Coronary artery (tissue), 2 donors: Measurements from ENCODE around the gene COA1.

Source experiments
- DNase-seq: peaks from one replicate; pipeline ENCODE4 v3.0.0-alpha.2; 2017; ENCODE audit warnings: low spot score
- H3K27ac ChIP-seq, 2 donors: fragments of 200-600 bp; sonication (generic); one replicate each; pipeline ENCODE4 v1.5.1; 2016 to 2019
- H3K4me3 ChIP-seq: fragments of 200-600 bp; sonication (generic); 2 replicates; pipeline ENCODE4 v1.5.1; 2016; ENCODE audit warnings: mild to moderate bottlenecking, moderate library complexity
- TF ChIP-seq, protein P1 (sequence below): fragments of 200-600 bp; sonication (generic); IDR thresholded peaks from one replicate; pipeline ENCODE4 v1.5.1; 2019; ENCODE audit warnings: antibody characterized with exemption

COA1 gene

DNA sequence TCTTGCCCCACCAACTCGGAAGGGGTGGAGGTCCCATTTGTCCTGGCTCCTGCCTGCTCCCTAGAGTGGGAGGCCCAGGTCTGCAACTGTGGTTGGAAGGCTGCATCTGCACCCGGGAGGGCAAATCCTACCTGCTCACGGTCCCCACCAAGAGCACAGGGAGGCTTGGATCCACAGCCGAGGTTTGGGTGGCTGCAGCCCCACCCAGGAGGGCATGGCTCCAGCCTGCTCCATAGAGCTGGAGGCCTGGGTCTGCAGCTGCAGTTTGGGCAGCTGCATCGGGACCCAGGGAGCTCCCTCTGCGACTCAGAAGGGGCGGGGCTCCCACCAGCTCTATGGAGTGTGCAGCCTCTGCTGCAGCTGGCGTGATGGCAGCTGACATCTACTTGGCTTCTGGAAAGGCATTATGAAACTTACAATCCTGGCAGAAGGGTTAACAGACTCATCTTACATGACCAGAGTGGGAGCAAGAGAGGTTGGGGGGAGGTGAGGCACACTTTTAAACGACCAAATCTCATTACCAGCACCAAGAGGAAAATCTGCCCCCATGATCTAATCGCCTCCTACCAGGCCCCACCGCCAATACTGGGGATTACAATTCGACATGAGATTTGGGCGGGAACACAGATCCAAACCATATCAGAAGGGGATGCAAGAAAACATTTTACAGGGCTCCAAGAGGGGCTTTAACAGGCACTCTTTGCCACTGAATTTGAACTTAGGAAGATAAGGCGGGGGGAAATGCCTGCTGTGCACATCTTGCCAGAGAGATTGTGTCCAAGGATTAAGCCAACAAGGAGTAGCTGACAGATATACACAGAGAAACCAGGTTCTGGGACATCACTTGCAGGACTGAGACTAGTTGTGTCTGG is 20.9 kb upstream of the COA1 start:
- TF ChIP-seq, protein P1, sequence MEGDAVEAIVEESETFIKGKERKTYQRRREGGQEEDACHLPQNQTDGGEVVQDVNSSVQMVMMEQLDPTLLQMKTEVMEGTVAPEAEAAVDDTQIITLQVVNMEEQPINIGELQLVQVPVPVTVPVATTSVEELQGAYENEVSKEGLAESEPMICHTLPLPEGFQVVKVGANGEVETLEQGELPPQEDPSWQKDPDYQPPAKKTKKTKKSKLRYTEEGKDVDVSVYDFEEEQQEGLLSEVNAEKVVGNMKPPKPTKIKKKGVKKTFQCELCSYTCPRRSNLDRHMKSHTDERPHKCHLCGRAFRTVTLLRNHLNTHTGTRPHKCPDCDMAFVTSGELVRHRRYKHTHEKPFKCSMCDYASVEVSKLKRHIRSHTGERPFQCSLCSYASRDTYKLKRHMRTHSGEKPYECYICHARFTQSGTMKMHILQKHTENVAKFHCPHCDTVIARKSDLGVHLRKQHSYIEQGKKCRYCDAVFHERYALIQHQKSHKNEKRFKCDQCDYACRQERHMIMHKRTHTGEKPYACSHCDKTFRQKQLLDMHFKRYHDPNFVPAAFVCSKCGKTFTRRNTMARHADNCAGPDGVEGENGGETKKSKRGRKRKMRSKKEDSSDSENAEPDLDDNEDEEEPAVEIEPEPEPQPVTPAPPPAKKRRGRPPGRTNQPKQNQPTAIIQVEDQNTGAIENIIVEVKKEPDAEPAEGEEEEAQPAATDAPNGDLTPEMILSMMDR = no peak
- DNase-seq = no peak
- Histone ChIP-seq H3K27ac (no peak overlapping the region), H3K4me3 (no peak overlapping the region)

DNA sequence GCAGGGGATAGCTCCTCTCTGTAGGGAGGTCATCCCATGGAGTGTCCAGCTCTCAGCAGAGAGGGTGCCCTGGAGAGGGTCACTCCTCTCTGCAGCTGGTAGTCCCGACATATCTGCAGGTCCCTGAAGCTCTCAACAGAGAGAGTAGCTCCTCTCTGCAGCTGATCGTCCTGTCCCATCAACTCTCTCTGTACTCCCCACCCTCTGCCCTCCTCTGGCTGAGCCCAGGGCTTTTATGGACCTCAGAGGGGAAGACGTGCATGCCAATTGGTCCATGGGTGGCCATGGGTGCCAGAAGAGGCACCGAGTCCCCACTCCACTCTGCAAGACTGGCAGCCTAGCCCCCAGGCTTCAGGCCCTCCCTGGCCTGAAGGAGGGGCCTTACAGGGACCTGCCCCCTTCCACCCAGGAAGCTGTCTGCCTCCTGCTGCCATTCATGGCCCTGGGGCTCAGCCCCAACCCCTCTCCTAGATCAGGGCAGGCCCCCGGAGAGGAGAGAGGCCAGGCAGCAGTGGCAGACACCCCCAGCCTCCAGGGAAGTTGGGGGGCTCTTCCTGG is 20.1 kb upstream of the COA1 start:
- DNase-seq = no peak
- H3K4me3 ChIP-seq = no peak overlapping the region
- TF ChIP-seq, protein P1 = no peak
- H3K27ac ChIP-seq = no peak overlapping the region

GRCh38 chr7:43747328-43748105 is 18.2 kb upstream of the COA1 start:
- Histone ChIP-seq H3K4me3 (no peak overlapping the region), H3K27ac (no peak overlapping the region)
- TF ChIP-seq, protein P1 = no peak
- DNase-seq = no peak

- Histone ChIP-seq H3K27ac (no peak overlapping the region), H3K4me3 (no peak overlapping the region)
- DNase-seq = no peak
- TF ChIP-seq, protein P1 = no peak
Observed at GRCh38 chr7:43742692-43743091, 13.4 kb upstream of the COA1 start.

DNA sequence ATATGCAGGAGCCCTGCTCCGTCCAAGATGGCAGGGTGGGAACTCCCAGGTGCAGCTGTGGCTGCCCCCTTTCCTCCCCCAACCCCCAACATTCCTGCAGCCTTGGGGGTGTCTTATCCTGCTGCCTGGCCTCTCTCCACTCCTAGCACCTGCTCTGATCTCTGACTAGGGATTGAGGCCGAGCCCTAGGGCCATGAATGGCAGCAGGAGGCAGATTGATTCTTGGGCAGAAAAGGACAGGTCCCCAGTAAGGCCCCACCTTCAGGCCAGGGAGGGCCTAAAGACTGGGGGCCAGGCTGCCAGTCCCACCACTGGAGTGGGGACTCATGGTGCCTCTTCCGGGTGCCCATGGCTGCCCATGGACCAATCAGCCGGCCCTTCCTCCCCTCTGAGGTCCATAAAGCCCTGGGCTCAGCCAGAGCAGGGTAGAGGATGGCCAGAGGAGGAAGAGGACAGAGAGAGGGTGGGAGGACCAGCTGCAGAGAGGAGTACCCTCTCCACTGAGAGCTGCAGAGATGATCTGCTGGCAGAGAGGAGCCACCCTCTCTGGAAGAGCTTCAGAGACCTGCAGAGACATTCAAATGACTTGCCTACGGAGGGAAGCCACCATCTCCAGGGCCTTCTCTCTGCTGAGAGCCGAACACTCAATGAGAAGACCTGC is 8.3 kb upstream of the COA1 start:
- no peak for DNase-seq
- H3K27ac ChIP-seq = no peak overlapping the region
- H3K4me3 ChIP-seq = no peak overlapping the region
- TF ChIP-seq, protein P1 = no peak

- TF ChIP-seq, protein P1 = no peak
- Histone ChIP-seq H3K4me3 (no peak overlapping the region), H3K27ac (no peak overlapping the region)
- DNase-seq = no peak
Observed at GRCh38 chr7:43735802-43736603, 6.7 kb upstream of the COA1 start.
